Small intestine (tissue), 7 donors: ENCODE measurements around the gene IMPDH2. TPM values are rescaled to one million over a fixed set of nuclear protein-coding genes. Genes with fewer than 3 reads are reported as not detected.

Experiments used
- DNase-seq, 2 donors: peaks; one replicate each; pipeline versions ENCODE4 v3.0.0 to v3.0.0-alpha.2; 2013
- FAIRE-seq: peaks from 2 replicates; lab custom pipeline; 2012; peaks lifted over from hg19 to GRCh38; lab: Jason Lieb, UNC
- H3K27ac ChIP-seq, 3 donors: one replicate each; pipeline ENCODE4 v1.5.1; 2013; ENCODE audit warnings: low read length in 2 of 3, mild to moderate bottlenecking in 2 of 3, control low read depth in 1 of 3, inconsistent platforms in 1 of 3, low read depth in 1 of 3, moderate library complexity in 1 of 3
- H3K27me3 ChIP-seq, 3 donors: one replicate each; pipeline ENCODE4 v1.6.1; 2013; ENCODE audit warnings: low read length in 3 of 3, inconsistent platforms in 1 of 3; ENCODE audit not compliant: control insufficient read depth in 3 of 3, insufficient read depth in 3 of 3
- H3K36me3 ChIP-seq, 3 donors: one replicate each; pipeline ENCODE4 v1.6.1; 2013; ENCODE audit warnings: low read length in 3 of 3, inconsistent platforms in 1 of 3, low read depth in 1 of 3, mild to moderate bottlenecking in 1 of 3, moderate library complexity in 1 of 3; ENCODE audit not compliant: control insufficient read depth in 3 of 3, insufficient read depth in 2 of 3
- H3K4me1 ChIP-seq, 3 donors: one replicate each; pipeline ENCODE4 v1.6.1; 2013; ENCODE audit warnings: low read length in 2 of 3, inconsistent platforms in 1 of 3, low read depth in 1 of 3, mild to moderate bottlenecking in 1 of 3, moderate library complexity in 1 of 3; ENCODE audit not compliant: control insufficient read depth in 3 of 3, insufficient read depth in 2 of 3
- H3K4me3 ChIP-seq, 3 donors: one replicate each; pipeline ENCODE4 v1.5.1; 2013; ENCODE audit warnings: low read length in 3 of 3, control low read depth in 1 of 3, inconsistent platforms in 1 of 3, low read depth in 1 of 3, mild to moderate bottlenecking in 1 of 3, moderate library complexity in 1 of 3
- H3K9me3 ChIP-seq, 2 donors: one replicate each; pipeline ENCODE4 v1.6.1; 2013; ENCODE audit warnings: low read depth in 1 of 2, low read length in 1 of 2; ENCODE audit not compliant: control insufficient read depth in 2 of 2, insufficient read depth in 1 of 2
- WGBS, 3 donors: extraction: QIAGEN DNeasy Blood & Tissue Kit; methylation state at CpG; one replicate each; pipeline ENCODE4 v1.1.7; 2013; 5-methylcytosine and 5-hydroxymethylcytosine counted together
- polyA plus RNA-seq, 4 donors: library from polyadenylated mRNA; stranded (reverse) in 3 of 4; unstranded in 1 of 4; fragments of 200-250 nt in 3 of 4; fragments of 120-200 nt in 1 of 4; gene quantifications; one replicate each; pipeline versions ENCODE4 v1.2.1 to v1.2.3, GENCODE V29; 2013
- donor health status: healthy with polysubstance abuse.
- donor health status: control.
- donor health status: control.
- donor health status: Bipolar disorder and iron deficiency.
- donor health status: healthy.

The IMPDH2 gene
- polyA plus RNA-seq, 4 donors: 47.2 to 260 (median 141) TPM

DNA sequence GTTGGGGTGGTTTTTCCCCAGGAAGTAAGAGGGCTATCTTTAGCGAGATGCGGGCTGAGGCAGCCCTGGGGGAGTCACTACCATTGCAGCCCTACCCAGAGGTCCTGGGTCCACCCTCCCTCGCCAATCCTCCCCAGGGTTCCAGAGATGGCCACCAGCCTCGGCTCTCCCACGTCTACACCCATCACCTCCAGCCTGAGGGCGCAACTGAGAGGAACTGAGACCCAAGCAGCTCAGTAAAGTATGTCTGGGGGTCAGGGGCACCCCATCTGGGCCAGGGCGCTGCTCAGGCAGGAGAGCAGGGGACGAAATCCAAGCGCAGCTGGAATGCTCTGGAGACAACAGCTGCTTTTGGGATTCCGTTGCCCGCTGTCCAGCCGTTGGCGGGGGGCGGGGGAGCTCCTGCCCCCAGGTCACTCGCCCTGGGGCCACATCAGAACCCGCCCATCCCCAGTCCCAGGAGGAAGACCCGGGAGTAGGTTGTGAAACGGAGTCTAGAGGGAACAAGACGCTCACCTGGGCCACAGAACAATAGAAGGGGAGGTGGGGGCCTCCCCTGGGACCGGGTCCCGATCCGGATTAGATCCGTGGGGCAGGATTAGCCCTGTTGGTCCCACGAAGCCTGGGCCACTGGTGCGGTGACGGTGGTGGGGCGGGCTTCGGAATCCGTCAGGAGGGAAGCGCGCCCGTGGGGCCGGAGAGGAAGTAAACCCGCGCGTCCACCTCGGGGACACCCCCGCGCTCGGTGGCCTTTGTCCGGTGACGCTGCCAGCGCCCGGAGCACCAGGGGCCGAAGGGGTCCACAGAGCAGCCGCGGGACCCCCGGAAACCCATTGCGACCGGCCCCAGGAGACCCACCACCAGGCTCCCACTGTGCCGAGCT is 8.6 kb downstream of the IMPDH2 start:
- peak overlapping the region; percentile 98 to 100 (median 100) for H3K27ac ChIP-seq
- DNase-seq (peak in 1 of 2 donors; percentile 73), FAIRE-seq (no peak)
- peaks cover 5 to 53% (median 11%) of the 10 kb centered on the region in 3 donors for H3K36me3 ChIP-seq
- H3K4me1 ChIP-seq: peaks cover 0 to 37% (median 7%) of the 10 kb centered on the region in 3 donors
- no peaks in the 10 kb centered on the region for H3K9me3 ChIP-seq
- peak overlapping the region; percentile 69 to 90 (median 90) for H3K4me3 ChIP-seq
- H3K27me3 ChIP-seq: no peaks in the 10 kb centered on the region
- 0 to 1% (median 1%) methylated on average over 45 to 51 of the region's 51 CpGs for WGBS, 3 donors

DNA sequence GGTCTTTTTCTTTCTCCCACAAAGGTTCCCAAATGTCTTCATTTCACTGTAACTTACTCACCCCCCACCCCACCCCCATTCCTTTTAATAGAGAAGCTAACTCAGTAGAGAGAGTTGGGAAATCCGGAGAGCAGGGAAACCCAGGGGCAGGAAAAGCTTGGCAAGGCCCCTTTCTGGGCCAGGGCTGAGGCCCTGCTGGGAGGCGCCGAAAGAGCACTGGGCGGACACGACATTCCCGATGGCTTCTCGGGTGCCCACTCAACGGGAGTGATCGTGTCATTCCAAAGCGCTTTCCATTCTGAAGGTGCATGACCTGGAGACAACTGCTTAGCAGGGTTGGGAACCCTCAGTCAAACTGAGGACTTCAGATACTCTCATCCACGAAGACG is 9.3 kb downstream of the IMPDH2 start:
- H3K36me3 ChIP-seq: peaks cover 8 to 53% (median 10%) of the 10 kb centered on the region in 3 donors
- H3K4me1 ChIP-seq: peaks cover 0 to 37% (median 7%) of the 10 kb centered on the region in 3 donors
- H3K27me3 ChIP-seq: no peaks in the 10 kb centered on the region
- 5 to 37% (median 20%) methylated on average over 12 of the region's 12 CpGs for WGBS, 3 donors
- peak overlapping the region; percentile 98 to 100 (median 100) for H3K27ac ChIP-seq
- H3K4me3 ChIP-seq: peak overlapping the region; percentile 69 to 90 (median 90)
- no peaks in the 10 kb centered on the region for H3K9me3 ChIP-seq
- peak in 1 of 2 donors; percentile 39 for DNase-seq
- FAIRE-seq: no peak

DNA sequence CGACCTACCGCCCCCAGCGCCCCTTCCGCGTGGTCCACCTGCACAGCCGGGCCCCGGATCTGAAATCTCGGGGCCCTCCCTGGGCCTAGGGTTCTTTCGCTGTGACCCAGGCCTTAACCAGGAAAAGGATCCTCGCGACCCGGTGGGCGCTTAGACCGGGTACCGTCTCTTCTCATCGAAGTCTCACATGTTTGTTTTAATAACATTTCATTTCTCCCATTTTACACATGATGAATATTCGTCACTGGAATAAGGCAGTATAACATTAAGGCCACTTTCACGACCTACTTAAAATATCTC is 10.5 kb downstream of the IMPDH2 start:
- no peaks in the 10 kb centered on the region for H3K9me3 ChIP-seq
- no peak for FAIRE-seq
- H3K4me1 ChIP-seq: peaks cover 0 to 37% (median 7%) of the 10 kb centered on the region in 3 donors

DNA sequence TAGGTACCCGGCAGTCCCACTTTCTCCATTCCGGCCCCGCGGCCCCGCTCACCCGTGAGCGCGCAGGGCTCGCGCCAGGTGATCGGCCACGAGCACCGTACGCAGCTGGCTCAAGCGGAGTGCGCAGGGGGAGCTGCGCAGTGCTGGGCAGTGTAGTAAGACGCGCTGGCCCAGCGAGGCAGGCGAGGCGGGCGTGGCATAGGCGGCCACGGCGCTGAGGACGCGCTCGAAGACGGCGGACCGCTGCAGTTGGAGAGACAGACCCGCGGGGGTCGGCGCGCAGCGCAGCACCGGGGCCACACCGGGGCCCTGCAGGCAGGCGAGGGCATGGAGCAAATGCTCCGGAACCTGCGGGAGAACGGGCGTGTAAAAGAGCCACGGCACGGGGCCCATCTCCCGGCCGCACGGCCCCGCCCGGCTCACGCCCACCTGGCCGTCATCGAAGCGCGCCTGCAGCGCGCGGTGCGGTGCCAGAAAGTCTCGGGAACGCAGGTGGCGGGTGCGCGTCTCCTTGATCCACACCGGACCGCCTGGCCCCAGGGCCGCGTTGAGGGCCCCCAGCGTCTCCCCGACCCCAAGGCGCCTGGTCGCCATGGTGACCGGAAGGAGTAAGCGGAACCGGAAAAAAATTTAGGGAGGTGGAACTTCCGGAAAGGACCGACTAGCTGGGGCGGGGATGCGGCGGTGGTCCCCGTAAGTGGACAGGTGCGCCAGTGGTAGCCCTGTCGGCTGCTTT is 11.1 kb downstream of the IMPDH2 start, which contains the start of gene DALRD3:
DALRD3 (minus strand) TSS at position 610 of the 736 bp plus-strand sequence; CDS start at position 594, 16 bp downstream.
- FAIRE-seq: no peak
- Histone ChIP-seq H3K4me3 (peak within 1 kb of the TSS; percentile 65 to 70 (median 68)), H3K27ac (peak within 1 kb of the TSS; percentile 73 to 100 (median 88)), H3K36me3 (peaks cover 9 to 53% (median 14%) of the 10 kb centered on the region in 3 donors), H3K27me3 (no peaks in the 10 kb centered on the region), H3K4me1 (peaks cover 0 to 35% (median 7%) of the 10 kb centered on the region in 3 donors), H3K9me3 (no peaks in the 10 kb centered on the region)
- peak; percentile 71 to 90 for DNase-seq
- WGBS, 3 donors: 0% methylated on average over 76 to 85 of the region's 85 CpGs

More for the DNA sequence above, 10.5 kb downstream of the IMPDH2 start:
- Histone ChIP-seq H3K27me3 (no peaks in the 10 kb centered on the region), H3K27ac (peak overlapping the region; percentile 73 to 88 (median 75)), H3K4me3 (peak overlapping the region; percentile 65 to 70 (median 68)), H3K36me3 (peaks cover 9 to 53% (median 14%) of the 10 kb centered on the region in 3 donors)
- no peak for DNase-seq
- WGBS, 3 donors: 0 to 2% (median 1%) methylated on average over 15 to 18 of the region's 18 CpGs

DNA sequence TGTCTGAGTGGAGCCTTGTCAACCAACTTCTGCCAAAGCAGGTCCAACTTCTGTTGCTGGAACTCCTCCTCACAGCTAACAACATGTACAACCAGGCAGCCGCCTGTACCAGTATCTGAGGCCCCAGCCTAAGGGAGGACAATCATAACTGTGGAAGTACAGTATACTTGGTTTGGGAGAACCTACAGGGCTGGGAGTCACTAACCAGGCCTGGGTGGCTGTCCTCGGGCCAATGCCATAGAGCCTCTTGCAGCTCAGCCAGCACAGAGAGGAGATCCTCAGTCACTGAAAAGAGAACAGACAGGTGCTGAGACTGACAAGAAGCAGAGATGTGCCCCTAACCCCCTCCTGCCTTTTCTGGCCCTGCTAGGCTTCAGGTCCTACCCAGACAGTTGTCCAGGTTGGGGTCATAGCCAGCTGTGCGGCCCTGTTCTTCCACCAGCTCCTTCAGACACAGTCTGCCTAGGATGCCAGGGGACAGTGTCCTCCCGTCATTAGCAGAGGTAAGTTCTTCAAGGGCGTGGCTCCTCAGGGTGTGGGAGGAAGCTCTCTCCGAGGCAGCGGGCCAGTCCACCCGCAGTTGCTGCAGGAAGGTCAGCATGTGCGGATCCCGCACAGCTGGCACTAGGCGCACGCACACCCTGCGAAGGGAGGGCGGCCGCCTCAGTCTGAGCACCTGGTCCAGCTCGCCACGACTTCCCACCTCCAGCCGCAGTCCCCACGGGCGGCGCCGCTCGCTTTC is 11.8 kb downstream of the IMPDH2 start:
- Histone ChIP-seq H3K9me3 (no peaks in the 10 kb centered on the region), H3K4me1 (peaks cover 0 to 28% (median 7%) of the 10 kb centered on the region in 3 donors), H3K36me3 (peaks cover 9 to 53% (median 14%) of the 10 kb centered on the region in 3 donors), H3K27ac (peak overlapping the region in 2 of 3 donors; percentile 75 to 88), H3K4me3 (peak overlapping the region; percentile 65 to 70 (median 68)), H3K27me3 (no peaks in the 10 kb centered on the region)
- DNase-seq: peak in 1 of 2 donors; percentile 66
- no peak for FAIRE-seq
- WGBS, 3 donors: 6 to 9% (median 8%) methylated on average over 23 of the region's 23 CpGs

DNA sequence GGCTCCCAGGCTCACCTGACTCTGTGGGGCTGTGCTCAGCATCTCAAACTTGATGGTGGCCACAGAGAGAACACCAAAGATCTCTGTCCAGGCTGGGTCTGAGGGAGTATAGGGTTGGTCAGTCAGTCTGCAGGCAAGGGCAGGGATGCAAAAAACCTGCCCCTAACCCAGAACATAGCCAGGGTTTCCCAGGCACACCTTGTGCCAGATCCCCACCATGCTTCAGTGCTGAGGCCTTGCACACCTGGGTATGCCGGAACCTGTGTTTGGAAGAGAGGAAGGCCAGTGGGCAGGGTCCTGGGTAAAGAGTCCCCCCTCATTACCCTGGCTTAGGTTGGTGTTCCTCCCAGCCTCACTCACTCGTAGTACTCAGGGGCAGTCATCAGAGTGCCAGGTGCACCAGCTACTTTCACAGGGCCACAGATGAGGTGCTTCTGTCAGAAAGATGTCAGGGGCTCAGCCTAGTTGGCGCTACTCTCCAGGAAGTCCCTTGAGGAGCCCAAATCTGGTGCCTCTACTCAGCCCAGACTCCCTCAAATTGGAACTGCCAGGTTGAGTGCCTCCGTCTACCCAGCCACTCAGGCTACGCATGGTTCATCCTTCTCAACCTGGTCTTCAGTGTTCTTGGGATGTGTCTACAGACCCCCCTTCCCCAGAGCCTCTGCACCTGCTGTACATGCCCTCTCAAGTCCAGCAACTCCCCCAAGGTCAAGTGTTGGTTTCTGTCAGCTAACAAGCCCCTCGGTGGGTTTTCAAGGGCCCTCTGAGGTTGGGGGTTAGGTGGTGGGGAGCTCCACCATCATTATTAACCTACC is 12.6 kb downstream of the IMPDH2 start:
- Histone ChIP-seq H3K4me3 (no peak overlapping the region), H3K27ac (no peak overlapping the region), H3K4me1 (peaks cover 0 to 28% (median 7%) of the 10 kb centered on the region in 3 donors), H3K9me3 (no peaks in the 10 kb centered on the region), H3K36me3 (peaks cover 12 to 59% (median 14%) of the 10 kb centered on the region in 3 donors), H3K27me3 (no peaks in the 10 kb centered on the region)
- FAIRE-seq (no peak), DNase-seq (no peak)
- 83 to 87% (median 86%) methylated on average over 6 of the region's 6 CpGs for WGBS, 3 donors

DNA sequence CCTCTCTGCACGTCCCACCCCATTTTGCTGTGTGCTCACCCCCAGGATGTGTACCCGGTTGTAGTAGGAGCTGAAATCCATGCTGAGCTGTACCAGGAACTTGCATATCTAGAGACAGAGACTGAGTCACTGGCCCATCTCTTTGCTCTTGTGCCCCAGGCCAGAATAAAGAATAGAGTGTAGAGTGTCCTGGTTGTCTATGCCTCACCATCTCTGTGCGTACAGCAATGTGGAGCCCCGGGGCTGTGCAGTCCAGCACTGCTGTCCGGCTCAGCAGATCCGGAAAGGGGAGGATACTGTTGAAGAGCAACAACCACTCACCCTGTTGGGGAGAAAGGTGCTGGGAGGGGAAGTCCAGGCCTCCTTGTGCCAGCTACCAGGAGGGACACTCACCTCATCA is 13.4 kb downstream of the IMPDH2 start:
- Histone ChIP-seq H3K9me3 (no peaks in the 10 kb centered on the region), H3K36me3 (peaks cover 12 to 68% (median 14%) of the 10 kb centered on the region in 3 donors), H3K27ac (no peak overlapping the region), H3K27me3 (no peaks in the 10 kb centered on the region), H3K4me3 (no peak overlapping the region), H3K4me1 (peaks cover 0 to 28% (median 7%) of the 10 kb centered on the region in 3 donors)
- FAIRE-seq: no peak
- DNase-seq: no peak
- 79 to 90% (median 83%) methylated on average over 6 of the region's 6 CpGs for WGBS, 3 donors
